Measurements from ENCODE around the gene UNC5CL.

Gene UNC5CL, protein sequence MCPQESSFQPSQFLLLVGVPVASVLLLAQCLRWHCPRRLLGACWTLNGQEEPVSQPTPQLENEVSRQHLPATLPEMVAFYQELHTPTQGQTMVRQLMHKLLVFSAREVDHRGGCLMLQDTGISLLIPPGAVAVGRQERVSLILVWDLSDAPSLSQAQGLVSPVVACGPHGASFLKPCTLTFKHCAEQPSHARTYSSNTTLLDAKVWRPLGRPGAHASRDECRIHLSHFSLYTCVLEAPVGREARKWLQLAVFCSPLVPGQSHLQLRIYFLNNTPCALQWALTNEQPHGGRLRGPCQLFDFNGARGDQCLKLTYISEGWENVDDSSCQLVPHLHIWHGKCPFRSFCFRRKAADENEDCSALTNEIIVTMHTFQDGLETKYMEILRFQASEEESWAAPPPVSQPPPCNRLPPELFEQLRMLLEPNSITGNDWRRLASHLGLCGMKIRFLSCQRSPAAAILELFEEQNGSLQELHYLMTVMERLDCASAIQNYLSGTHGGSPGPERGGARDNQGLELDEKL

GRCh38 chr6:41039060-41039998 is at the start of gene UNC5CL:
UNC5CL (minus strand) TSS chr6:41039221; CDS start chr6:41035074, 4,147 bp downstream.
- no peak for DNase-seq

GRCh38 chr6:41088451-41088850 is 49.4 kb upstream of the UNC5CL start:
- no peak for DNase-seq

- no peak for DNase-seq
Measured at GRCh38 chr6:41085182-41085581, 46.2 kb upstream of the UNC5CL start.

DNA sequence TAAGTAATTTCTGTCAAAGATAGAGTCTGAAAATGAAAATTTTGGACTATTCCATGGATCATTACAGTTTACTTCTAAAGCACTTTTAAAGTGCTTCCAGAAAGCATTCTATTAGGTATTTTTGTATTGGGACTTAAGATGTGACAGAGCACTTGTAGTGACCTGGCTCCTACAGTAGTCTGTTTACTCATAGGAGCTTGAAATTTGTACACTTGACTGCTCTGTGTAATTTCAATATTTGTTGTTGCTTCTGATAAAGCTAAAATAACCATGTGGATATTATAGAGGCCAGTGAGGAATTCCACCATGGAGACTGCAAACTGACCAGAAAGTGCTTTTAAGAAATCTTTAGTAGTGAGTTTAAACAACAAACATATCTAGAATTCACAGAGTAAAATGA is 44.1 kb upstream of the UNC5CL start:
- no peak for DNase-seq

DNA sequence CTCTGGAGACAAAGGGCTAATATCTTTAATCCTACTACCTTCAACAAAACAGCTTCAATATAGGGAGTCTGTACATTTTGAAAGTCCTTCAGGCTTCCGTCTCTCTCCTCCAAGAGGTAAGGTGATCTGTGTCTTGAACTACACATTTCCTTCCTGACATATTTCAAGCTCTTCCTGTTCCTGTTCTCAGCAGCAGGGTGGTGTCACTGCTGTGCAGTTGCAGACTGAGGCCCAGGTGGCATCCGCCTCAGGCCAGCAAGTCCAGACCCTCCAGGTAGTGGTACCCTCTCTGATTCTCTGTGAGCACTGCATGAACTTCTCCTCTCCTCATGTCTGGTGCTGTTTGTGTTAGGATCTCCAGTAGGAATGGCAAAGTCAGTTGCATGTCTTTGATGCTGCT is 41.6 kb upstream of the UNC5CL start:
- no peak for DNase-seq

GRCh38 chr6:41079080-41079479 is 40.1 kb upstream of the UNC5CL start:
- DNase-seq = no peak

DNA sequence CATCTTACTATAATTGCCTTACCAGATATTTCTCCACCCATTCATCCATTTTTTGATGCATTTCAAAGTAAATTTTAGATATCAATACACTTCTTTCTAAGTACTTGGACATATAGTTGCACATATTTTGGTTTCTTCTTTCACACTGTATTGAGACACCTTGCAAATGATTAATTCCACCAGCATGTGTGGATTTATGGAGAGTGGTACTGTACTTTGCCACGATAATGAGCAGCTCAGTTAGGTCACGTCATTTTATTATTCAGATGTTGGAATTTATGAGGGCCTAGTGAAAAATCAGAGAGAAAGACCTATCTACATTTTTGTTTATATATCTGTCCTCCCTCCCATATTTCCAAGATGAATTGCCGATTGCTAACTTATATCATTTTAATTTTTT is 39.1 kb upstream of the UNC5CL start:
- no peak for DNase-seq

GRCh38 chr6:41077536-41077935 is 38.5 kb upstream of the UNC5CL start:
- DNase-seq = no peak

GRCh38 chr6:41075651-41076626 is 36.9 kb upstream of the UNC5CL start:
- DNase-seq = no peak

- no peak for DNase-seq
Measured at GRCh38 chr6:41074692-41075436, 35.8 kb upstream of the UNC5CL start.

DNA sequence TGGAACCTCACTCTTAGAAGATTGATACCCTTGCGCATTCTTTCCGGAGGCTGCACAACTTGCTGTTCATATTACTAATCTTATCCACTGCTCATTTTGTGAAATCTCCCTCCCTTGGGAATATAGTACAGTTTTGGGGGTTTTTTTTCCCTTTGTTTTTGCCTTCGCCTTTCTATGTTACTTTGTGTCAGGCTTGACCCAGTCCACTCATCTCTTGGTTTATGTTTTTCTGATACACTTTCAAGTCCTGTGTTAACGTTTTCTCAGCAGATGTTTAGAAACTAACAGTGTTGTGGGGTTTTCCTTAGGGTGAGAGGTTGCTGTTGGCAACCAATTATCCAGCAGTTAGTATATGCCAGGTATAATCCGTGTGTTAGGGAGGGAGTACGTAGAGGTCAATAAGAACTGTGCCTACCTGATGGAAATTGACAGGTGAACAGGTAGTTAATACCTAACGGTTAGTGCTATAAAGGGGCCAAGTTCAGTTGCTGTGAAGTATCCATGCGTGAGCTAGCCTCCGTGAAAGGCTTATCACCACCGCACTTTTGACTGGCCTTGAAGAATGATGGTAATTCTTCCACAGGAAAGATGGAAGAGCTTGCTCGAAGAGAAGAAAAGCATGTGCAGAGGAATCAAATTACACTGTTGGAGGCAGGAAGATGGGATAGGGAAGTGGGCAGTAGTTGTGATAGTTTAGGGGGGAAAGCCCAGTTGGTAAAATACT is 35.1 kb upstream of the UNC5CL start:
- DNase-seq = no peak

DNA sequence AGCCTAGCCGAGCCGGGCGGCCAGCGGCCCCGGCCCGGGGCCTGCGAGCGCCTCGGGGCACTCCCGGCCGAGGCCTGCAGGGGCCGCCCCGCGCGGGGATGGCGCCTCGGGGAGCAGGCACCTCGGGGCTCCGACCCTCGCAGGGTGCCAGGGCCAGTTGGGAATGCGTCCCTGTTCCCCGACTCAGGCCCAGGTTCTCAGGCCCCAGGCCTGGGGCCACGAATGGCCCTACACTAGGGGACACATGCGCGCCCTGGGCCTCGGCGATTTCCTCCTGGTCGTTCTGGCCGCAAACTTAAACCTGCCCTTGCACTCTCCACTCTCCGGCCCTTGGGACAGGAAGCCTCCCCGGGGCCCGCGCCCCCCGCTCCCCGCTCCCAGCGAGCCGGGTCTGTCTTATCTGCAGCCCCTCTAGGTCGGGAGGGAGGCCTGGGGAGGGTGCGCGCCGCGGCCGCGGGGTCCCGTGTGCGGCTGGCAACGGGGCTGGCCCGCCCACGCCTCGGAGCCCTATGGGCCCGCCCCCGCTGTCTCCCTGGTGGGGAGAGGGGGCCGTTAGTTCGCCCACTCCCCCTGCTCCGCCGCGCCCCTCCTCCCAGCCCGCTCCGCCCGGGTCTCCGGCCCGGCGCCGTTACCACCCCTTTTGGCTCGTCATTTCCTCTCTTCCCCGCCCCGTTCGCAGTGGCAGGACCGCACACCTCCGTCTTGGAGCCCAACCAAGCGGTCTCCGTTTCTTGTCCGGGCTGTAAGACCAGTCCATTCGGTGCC is 34.4 kb upstream of the UNC5CL start:
- DNase-seq = peak; percentile 89

DNA sequence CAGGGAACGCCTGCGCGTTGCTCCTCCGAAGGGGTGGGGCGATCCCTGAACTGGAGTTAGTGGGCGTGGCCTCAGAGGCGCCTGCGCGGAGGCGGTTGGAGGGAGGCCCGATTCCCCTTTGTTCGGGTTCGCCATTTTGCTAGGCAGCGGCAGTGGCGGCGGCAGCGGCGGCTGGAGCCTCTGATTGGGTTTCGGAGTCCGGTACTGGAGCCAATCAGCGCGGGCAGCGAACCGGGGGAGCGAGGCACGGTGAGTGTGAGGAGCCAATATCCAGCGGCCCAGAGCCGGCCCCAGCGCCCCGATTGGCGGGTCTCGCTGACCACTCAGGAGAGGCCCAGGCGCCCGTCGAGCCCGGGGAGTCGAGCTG is 33.8 kb upstream of the UNC5CL start, which contains the start of gene NFYA:
NFYA (plus strand) TSS at position 139 of the 367 bp plus-strand sequence. CDS start 6,116 bp downstream, outside the sequence.
- no peak for DNase-seq

GRCh38 chr6:41071923-41072835 is 33.2 kb upstream of the UNC5CL start, which contains the start of gene OARD1:
OARD1 (minus strand) TSS chr6:41072356; CDS start chr6:41071634, 722 bp downstream.
- peak; percentile 100 for DNase-seq

DNA sequence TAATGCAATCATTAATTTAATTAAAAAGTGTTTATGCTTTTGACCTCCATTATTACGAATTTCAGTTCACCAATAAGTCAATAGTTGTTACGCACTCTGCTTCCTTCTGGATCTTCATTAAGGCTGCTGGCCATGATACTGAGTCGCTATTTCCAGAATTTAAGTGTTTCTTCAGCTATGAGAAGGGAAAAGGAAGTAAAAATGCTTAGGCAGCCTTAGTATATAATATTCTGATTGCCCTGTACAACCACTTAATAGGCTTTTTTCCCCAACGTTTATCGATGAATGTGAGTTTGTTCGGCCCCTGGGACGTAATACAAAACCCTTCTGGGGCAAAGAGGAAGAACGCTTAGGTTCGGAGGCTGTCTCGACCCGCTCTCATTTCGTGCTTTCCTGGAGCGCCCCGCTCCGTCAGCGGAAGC is 32.5 kb upstream of the UNC5CL start:
- no peak for DNase-seq

- peak; percentile 79 for DNase-seq
Measured at GRCh38 chr6:41066867-41067304, 27.9 kb upstream of the UNC5CL start.

DNA sequence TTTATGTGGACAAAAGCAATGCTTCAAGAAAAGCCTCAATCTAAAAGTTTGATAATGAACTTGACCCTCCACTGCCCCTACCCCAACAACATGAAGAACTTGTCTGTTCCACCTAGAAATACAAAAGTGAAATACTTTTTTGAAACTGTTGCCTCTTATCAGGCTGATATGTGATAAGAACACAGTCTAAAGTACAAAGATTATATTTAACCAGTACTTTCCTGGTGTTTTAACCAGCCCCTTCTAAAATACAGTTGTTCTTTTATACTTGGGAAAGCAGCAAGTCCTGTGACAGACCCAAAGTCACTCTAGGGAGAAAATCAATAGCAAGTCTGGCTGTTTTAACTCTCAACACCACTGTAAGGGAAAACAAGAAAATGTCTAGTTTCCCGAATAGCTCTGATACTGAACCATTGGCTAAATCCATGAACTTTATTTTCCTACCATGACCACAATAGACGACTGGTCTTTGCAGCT is 26.6 kb upstream of the UNC5CL start:
- DNase-seq = no peak

DNA sequence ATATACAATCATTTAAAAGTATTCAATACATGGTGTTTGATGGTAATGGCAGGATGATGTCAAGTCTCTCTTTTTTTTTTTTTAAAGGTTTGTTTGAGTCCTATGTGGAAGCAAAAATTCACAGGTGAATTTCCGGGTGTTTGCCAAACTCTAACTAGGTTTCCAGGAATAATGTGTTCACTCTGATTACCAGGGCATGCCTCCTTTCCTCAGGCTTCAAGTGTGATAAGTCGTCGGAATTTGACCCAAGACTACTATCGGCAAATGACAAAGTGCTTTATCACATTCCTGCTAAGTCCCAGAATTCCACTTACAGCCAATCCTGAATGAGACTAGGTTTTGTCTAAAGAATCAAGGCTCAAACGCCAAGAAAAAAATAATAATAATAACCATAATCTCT is 25.8 kb upstream of the UNC5CL start:
- DNase-seq = no peak
